Stimulated activated CD4-positive, alpha-beta T cell treated with anti-CD3 and anti-CD28 coated beads, Interleukin-15, amount 100 ng/mL, for 24 hours (primary cell): Measurements from ENCODE around the gene GPR119.
"Not testable (repeated sequence)": the region's sequence is repeated elsewhere in the genome, so short reads cannot be mapped to it uniquely, and the experiment has no call there.

Experiments
- DNase-seq: peaks from one replicate; pipeline ENCODE4 v3.0.0-alpha.2; 2020

Gene GPR119

GRCh38 chrX:130385520-130385919 is at the start of gene GPR119:
GPR119 (minus strand) TSS chrX:130385674; CDS start chrX:130385447, 227 bp downstream.
- DNase-seq = no peak

DNA sequence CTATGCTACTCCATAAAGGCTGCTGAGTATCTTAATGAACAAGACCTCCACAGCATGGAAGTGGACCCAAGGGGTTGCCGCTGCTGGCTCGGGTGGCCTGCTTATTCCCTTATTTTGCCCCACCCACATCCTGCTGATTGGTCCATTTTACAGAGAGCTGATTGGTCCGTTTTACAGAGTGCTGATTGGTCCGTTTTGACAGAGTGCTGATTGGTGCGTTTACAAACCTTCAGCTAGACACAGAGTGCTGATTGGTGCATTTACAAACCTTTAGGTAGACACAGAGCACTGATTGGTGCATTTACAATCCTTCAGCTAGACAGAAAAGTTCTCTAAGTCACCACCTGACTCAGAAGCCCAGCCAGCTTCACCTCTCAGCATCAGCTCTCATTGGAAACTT is 43.8 kb upstream of the GPR119 start:
- DNase-seq = not testable (repeated sequence)

GRCh38 chrX:130426531-130426930 is 41.1 kb upstream of the GPR119 start:
- DNase-seq = no peak

DNA sequence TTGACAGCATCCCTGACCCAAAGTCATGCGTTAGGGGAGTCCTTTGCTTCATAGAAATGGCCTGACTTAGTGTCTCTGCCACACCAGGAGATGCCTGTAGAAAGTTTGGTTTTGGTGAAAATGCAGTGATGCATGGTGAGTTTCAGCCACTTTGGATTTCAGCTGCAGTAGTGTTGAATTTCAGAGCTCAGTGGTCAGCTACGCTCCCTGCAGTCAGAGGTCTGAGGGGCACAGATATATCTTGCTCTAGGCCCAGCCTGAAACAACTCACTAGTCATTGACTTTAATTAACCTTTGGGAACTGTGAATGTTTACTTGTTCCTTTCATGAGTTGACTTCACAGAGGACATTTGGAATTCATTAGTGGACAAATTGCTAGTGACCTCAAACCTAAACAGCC is 33.8 kb upstream of the GPR119 start:
- DNase-seq = no peak

DNA sequence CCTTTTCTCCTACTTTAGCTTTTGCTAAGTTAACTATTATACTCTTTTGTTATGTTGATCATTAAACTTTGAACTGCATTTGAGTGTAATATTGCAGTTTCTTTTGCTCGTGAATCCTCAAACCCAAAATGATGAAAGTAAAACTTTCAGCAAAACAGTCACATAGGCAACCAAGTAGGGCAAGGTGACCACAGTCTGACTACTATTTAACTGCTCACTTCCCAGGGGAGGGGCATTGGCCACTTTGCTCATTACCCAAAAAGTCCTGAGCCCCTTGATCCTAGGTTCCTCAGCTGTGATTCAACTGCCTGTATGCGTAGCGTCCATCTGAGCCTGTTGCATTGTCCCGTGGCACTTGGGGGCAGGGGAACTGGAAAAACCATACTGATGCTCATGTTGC is 33.3 kb upstream of the GPR119 start:
- DNase-seq = no peak

GRCh38 chrX:130418066-130418465 is 32.6 kb upstream of the GPR119 start:
- no peak for DNase-seq

DNA sequence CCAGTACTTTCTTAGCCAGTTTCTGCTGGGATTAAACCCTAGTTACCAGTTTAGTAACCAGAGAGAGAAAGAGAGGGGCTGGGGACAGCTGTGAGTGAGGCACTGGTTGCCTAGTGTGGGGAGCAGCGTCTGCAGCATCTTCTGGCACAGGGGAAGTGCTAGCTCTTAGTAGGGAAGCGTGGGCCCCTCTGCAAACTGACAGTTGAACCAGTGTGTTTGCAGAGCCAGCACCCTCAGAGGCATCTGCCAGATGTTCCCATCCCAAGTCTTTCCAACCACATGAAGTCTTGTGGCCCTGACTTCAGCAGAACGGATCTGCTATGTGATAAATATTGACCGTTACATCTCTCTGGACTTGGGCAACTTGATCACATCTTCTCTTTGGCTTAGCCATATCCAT is 31.3 kb upstream of the GPR119 start:
- DNase-seq = no peak

DNA sequence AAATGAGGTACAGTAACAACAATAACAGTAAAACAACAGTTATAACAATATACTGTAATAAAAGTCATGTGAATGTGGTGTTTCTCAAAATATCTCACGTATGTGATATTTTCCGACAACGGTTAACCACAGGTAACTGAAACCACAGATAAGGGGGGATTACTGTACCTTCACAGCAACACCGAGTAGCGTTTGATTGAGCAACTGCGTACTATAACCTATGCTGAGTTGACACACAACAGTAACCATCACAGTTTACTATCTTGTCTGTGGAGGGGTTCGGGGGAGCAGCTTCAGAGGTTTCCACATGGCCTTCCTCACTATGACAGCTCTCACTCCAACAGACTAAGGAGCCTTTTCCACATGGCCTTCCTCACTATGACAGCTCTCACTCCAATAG is 29.7 kb upstream of the GPR119 start:
- no peak for DNase-seq

DNA sequence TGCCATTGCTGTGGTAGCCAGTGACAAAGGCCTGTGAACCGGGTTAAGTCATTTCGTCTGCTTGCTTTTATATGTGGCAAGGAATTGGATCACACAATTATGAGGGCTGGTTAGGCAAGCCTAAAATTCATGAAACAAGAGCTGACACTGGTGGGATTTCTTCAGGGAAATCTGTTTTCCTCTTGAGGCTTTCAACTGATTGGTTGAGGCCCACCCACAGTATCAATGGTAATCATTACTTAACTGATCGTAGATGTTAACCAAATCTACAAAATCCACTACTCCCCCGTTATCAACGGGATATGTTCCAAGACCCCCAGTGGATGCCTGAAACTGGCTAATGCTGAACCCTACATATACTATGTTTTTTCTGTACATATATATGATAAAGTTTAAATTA is 29.3 kb upstream of the GPR119 start:
- DNase-seq = no peak

GRCh38 chrX:130413415-130413814 is 27.9 kb upstream of the GPR119 start:
- no peak for DNase-seq

GRCh38 chrX:130402208-130402684 is 16.8 kb upstream of the GPR119 start:
- no peak for DNase-seq

GRCh38 chrX:130401415-130402207 is 16.1 kb upstream of the GPR119 start, which contains the start of gene RBMX2:
RBMX2 (plus strand) TSS chrX:130401987; CDS start chrX:130402033, 46 bp downstream.
- peak; percentile 75 for DNase-seq

- no peak for DNase-seq
These were observed 9.9 kb upstream of the GPR119 start for GRCh38 chrX:130395341-130395740.

- no peak for DNase-seq
These were observed 8.1 kb upstream of the GPR119 start for GRCh38 chrX:130393451-130394074.

- DNase-seq = no peak
These were observed 934 bp upstream of the GPR119 start for GRCh38 chrX:130386408-130386808.

- DNase-seq = no peak
These were observed 7.3 kb downstream of the GPR119 start for GRCh38 chrX:130378024-130378669.

DNA sequence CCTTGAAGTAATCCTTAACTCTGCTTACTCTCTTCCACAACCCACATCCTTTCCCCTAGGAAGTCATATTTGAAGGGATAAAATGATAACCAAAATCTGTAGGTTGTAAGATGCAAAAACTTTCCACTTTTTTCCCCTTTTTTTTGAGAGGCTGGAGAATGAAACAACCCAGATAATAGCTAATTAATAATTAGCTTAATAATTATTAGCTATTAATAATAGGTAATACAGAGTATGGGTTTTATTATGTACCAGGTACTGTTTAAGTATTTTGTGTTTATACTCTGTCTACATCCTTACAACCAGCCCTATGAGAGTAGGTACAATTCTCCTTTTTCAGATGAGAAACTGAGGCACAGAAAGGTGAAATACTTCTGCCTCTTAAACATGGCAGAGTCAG is 9.4 kb downstream of the GPR119 start:
- no peak for DNase-seq

GRCh38 chrX:130352050-130352449 is 33.4 kb downstream of the GPR119 start:
- DNase-seq = not testable (repeated sequence)

- DNase-seq = no peak
These were observed 33.9 kb downstream of the GPR119 start for GRCh38 chrX:130351567-130351966.

- DNase-seq = no peak
These were observed 38.2 kb downstream of the GPR119 start for GRCh38 chrX:130347321-130347720.

DNA sequence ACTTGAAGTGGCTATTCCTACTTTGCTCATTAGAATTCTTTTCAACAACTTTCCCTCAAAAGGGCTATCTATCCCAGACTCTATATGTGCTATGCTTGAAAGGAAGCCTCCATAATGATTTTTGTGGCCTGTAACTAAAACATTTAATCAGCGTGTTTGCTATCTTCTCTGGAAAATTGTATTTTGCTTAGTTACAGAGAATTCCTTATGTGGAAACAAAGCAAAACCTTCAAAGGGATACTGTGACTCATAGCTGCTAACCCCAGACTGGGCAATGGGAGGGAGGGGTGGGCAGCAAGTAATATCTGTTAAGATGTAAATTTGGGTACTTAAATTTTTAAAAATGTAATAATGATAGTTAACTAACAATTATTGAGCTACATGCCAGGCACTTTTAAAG is 42.1 kb downstream of the GPR119 start:
- no peak for DNase-seq

DNA sequence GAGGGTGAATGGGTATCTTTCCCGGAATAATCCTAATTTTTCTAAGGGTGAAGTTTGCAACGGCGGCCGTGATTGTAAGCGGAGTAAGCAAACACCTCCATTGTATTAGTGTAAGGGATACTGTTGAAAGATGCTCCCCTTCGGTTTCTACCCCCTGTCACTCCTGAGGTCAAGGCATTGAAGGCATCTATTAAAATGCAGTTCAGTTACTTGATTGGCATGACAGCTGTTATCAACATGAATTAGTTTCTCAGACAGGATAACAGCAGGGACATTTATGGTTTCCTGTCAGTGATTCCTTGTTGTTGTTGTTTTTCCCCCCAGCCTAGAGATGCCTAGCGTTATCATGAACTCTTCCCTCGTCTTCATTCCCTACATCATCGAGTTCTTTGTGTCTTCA is 45.2 kb downstream of the GPR119 start:
- no peak for DNase-seq

- peak; percentile 77 for DNase-seq
These were observed 45.9 kb downstream of the GPR119 start, which contains the start of gene SLC25A14 for GRCh38 chrX:130339408-130340222. SLC25A14 (plus strand) TSS chrX:130339919; CDS start chrX:130340279, 360 bp downstream.
